Stimulated activated CD4-positive, alpha-beta T cell treated with anti-CD3 and anti-CD28 coated beads, Interleukin-4, amount 100 ng/mL, for 48 hours (primary cell): ENCODE results near the gene CD248.

Experiments used
- DNase-seq, 2 donors: peaks; one replicate each; pipeline ENCODE4 v3.0.0-alpha.2; 2020; ENCODE audit warnings: low read depth in 2 of 2

Gene CD248

GRCh38 chr11:66340596-66341501 lies 24.0 kb upstream of the CD248 start:
- no peak for DNase-seq

GRCh38 chr11:66339686-66340483 lies 23.0 kb upstream of the CD248 start:
- DNase-seq, result no peak

- no peak for DNase-seq
Measured at GRCh38 chr11:66339162-66339675, 22.4 kb upstream of the CD248 start.

- DNase-seq, result no peak
Measured at GRCh38 chr11:66338276-66339161, 21.7 kb upstream of the CD248 start.

- no peak for DNase-seq
Measured at GRCh38 chr11:66337103-66337899, 20.5 kb upstream of the CD248 start.

- peak; percentile 43 to 64 for DNase-seq
Measured at GRCh38 chr11:66336234-66337102, 19.6 kb upstream of the CD248 start, which contains the start of gene RIN1. Gene RIN1, minus strand, starts transcription at chr11:66336434. Its CDS starts 32 bp downstream, at chr11:66336402.

GRCh38 chr11:66335531-66336233 lies 18.8 kb upstream of the CD248 start:
- no peak for DNase-seq

GRCh38 chr11:66334605-66335442 lies 18.0 kb upstream of the CD248 start:
- DNase-seq, result no peak

- no peak for DNase-seq
Measured at GRCh38 chr11:66333896-66334604, 17.2 kb upstream of the CD248 start.

- no peak for DNase-seq
Measured at GRCh38 chr11:66333220-66333877, 16.5 kb upstream of the CD248 start.

- no peak for DNase-seq
Measured at GRCh38 chr11:66332371-66333219, 15.8 kb upstream of the CD248 start.

GRCh38 chr11:66331542-66332370 lies 14.9 kb upstream of the CD248 start:
- DNase-seq, result no peak

GRCh38 chr11:66330931-66331330 lies 14.1 kb upstream of the CD248 start:
- DNase-seq, result no peak

- DNase-seq, result no peak
Measured at GRCh38 chr11:66329165-66329673, 12.4 kb upstream of the CD248 start.
